Heart left ventricle (tissue), 16 donors: ENCODE results near the gene LSS. TPM values are rescaled to one million over a fixed set of nuclear protein-coding genes. Genes with fewer than 3 reads are reported as not detected.
A peak's percentile ranks its signal among the peaks of the same experiment; 100 is the strongest.

Experiments
- ATAC-seq, 4 donors: fragments of 200-7000 bp; cut with Tn5 transposase; one replicate each; pipeline ENCODE4 v1.9.1; 2020 to 2022; ENCODE audit warnings: moderate library complexity in 4 of 4, mild to moderate bottlenecking in 3 of 4, moderate number of reproducible peaks in 1 of 4
- DNase-seq, 5 donors: peaks; one replicate each; pipeline ENCODE4 v3.0.0-alpha.2; 2020
- H3K27ac ChIP-seq, 12 donors: fragments of 200-600 bp; sonication (generic) in 4 of 12; one replicate each; pipeline versions ENCODE4 v1.5.0 to v1.8.0; 2016 to 2022; ENCODE audit warnings: mild to moderate bottlenecking in 2 of 12
- H3K27me3 ChIP-seq, 9 donors: fragments of 200-600 bp; sonication (generic) in 2 of 9; one replicate each; pipeline versions ENCODE4 v1.5.1 to v1.8.0; 2016 to 2022; ENCODE audit warnings: mild to moderate bottlenecking in 3 of 9
- H3K36me3 ChIP-seq, 9 donors: fragments of 200-600 bp; sonication (generic) in 2 of 9; one replicate each; pipeline versions ENCODE4 v1.5.0 to v1.8.0; 2018 to 2022; ENCODE audit warnings: mild to moderate bottlenecking in 2 of 9
- H3K4me1 ChIP-seq, 12 donors: fragments of 200-600 bp; sonication (generic) in 4 of 12; one replicate each; pipeline versions ENCODE4 v1.5.0 to v1.8.0; 2016 to 2022; ENCODE audit warnings: mild to moderate bottlenecking in 3 of 12
- H3K4me3 ChIP-seq, 12 donors: fragments of 200-600 bp; sonication (generic) in 4 of 12; one replicate each; pipeline versions ENCODE4 v1.5.0 to v1.8.0; 2017 to 2022; ENCODE audit warnings: mild to moderate bottlenecking in 9 of 12, moderate library complexity in 4 of 12
- H3K9me3 ChIP-seq, 12 donors: fragments of 200-600 bp; sonication (generic) in 4 of 12; one replicate each; pipeline versions ENCODE4 v1.5.0 to v1.8.0; 2016 to 2022; ENCODE audit warnings: mild to moderate bottlenecking in 1 of 12
- CTCF ChIP-seq, 12 donors: fragments of 200-600 bp; sonication (generic) in 4 of 12; IDR thresholded peaks; one replicate each; pipeline versions ENCODE4 v1.5.0 to v1.8.0; 2018 to 2022; ENCODE audit warnings: antibody characterized with exemption in 12 of 12, mild to moderate bottlenecking in 5 of 12
- POLR2A ChIP-seq, 2 donors: fragments of 450-650 bp; IDR thresholded peaks; one replicate each; pipeline ENCODE4 v1.6.1; 2017; ENCODE audit warnings: antibody characterized with exemption in 2 of 2, mild to moderate bottlenecking in 2 of 2, moderate library complexity in 2 of 2
- WGBS, 4 donors: extraction: QIAGEN DNeasy Blood & Tissue Kit in 2 of 4; methylation state at CpG; one replicate each; pipeline versions ENCODE4 v1.1.5 to v1.1.7; 2013 to 2018; 5-methylcytosine and 5-hydroxymethylcytosine counted together
- intact Hi-C, 10 donors: fragments of 100-400 bp; cut with DNase I; formaldehyde crosslinking; loops; one replicate each; pipeline versions ENCODE4 v1.11.1 to v1.14.2; 2022
- polyA plus RNA-seq, 2 donors: library from polyadenylated mRNA; stranded (reverse); fragments of 200-250 nt; gene quantifications; one replicate each; pipeline ENCODE4 v1.2.3, GENCODE V29; 2013
- total RNA-seq, 9 donors: library from RNA; depleted of rRNA in 2 of 9; stranded (reverse); fragments of >200 nt in 2 of 9; fragmentation: NEBNext Ultra II Directional in 3 of 9; extraction: Animal tissue kit (Norgen Biotek cat#: 25700) in 3 of 9; gene quantifications; one replicate each; pipeline versions ENCODE4 v1.1.0 to v1.2.4, GENCODE V29; 2016 to 2023
- donor health status: ischemic (EF 13 %, LVEDD 7.1; RV severe dilation, severe dysfunction).
- donor health status: healthy with polysubstance abuse.
- donor health status: DM: no; HTN: yes; CAD: no.
- donor health status: DM: no; HTN: no; CAD: no.
- donor health status: ischemic (EF 25% LVEDD 6.9; RV normal size, moderate dysfunction).
- donor health status: ischemic (EF 25% LVEDD 5.7; RV mildly dilated, moderate dysfunction).
- donor health status: healthy.
- donor health status: DM: yes; HTN: yes; CAD: no.
- donor health status: ischemic (EF 35%, LVEDD 5.7; RV mildly dilated, moderate dysfunction).
- donor health status: nonischemic (EF 11% LVEDD 7.7; RV severe dilation, severe dysfunction).
- donor health status: DM: yes; HTN: yes; CAD: no.
- donor health status: PGD.
- donor health status: ischemic (EF 29% LVEDD 5.4; RV normal size, mild dysfunction).
- donor health status: nonischemic (EF 23%, LVEDD 6.1; RV moderate dilation, normal function).

The LSS gene
- total and polyA plus RNA-seq, 11 donors: 25.1 to 65.5 (median 40.7) TPM

- peak in 1 of 5 donors; percentile 55 for DNase-seq
- Histone ChIP-seq H3K27me3 (no peaks in the 10 kb centered on the region), H3K27ac (no peak overlapping the region), H3K4me3 (no peak overlapping the region), H3K4me1 (no peaks in the 10 kb centered on the region), H3K9me3 (no peaks in the 10 kb centered on the region), H3K36me3 (peaks cover 2 to 98% (median 97%) of the 10 kb centered on the region in 9 donors)
- ATAC-seq: peak in 3 of 4 donors; percentile 14 to 25 (median 19)
- WGBS, 4 donors: 88 to 94% (median 91%) methylated on average over 11 to 13 of the region's 13 CpGs
- intact Hi-C loops: no loop called here
- no peak for TF ChIP-seq CTCF (IDR thresholded peaks at IDR 0.05)
- TF ChIP-seq POLR2A (IDR thresholded peaks at IDR 0.05): no peak
Observed at GRCh38 chr21:46264690-46265144, 36.1 kb upstream of the LSS start.

GRCh38 chr21:46264046-46264689 is 35.6 kb upstream of the LSS start:
- Histone ChIP-seq H3K4me1 (no peaks in the 10 kb centered on the region), H3K4me3 (no peak overlapping the region), H3K27ac (no peak overlapping the region), H3K9me3 (no peaks in the 10 kb centered on the region), H3K36me3 (peaks cover 2 to 98% (median 97%) of the 10 kb centered on the region in 9 donors), H3K27me3 (no peaks in the 10 kb centered on the region)
- WGBS, 4 donors: 89 to 93% (median 92%) methylated on average over 18 to 22 of the region's 22 CpGs
- TF ChIP-seq POLR2A (IDR thresholded peaks at IDR 0.05): no peak
- no peak for TF ChIP-seq CTCF (IDR thresholded peaks at IDR 0.05)
- DNase-seq (no peak), ATAC-seq (peak in 2 of 4 donors; percentile 10 to 13)
- intact Hi-C loops: no loop called here

GRCh38 chr21:46256501-46256994 is 28.0 kb upstream of the LSS start:
- intact Hi-C loops: loop anchor here in 2 of 10 donors (5.0 to 10.0 kb wide), 3 partner anchors 112 to 284 kb away; no protein-coding TSS in a partner anchor

More at GRCh38 chr21:46256501-46256994, 28.0 kb upstream of the LSS start:
- ATAC-seq: peak; percentile 83 to 91 (median 86)
- no peaks in the 10 kb centered on the region for H3K27me3 ChIP-seq
- peak; percentile 42 to 79 (median 72) for DNase-seq
- TF ChIP-seq POLR2A (IDR thresholded peaks at IDR 0.05) (no peak), CTCF (IDR thresholded peaks at IDR 0.05) (peak in 11 of 12 donors; percentile 14 to 63 (median 46))
- H3K4me3 ChIP-seq: no peak overlapping the region
- H3K27ac ChIP-seq: peak overlapping the region in 11 of 12 donors; percentile 4 to 84 (median 60)
- peaks cover 4 to 100% (median 99%) of the 10 kb centered on the region in 9 donors for H3K36me3 ChIP-seq
- 66 to 77% (median 73%) methylated on average over 18 of the region's 18 CpGs for WGBS, 4 donors
- no peaks in the 10 kb centered on the region for H3K9me3 ChIP-seq
- H3K4me1 ChIP-seq: peaks cover 0 to 24% (median 1%) of the 10 kb centered on the region in 12 donors
